ENCODE results near the gene CHST9. TPM values are rescaled to one million over a fixed set of nuclear protein-coding genes. Genes with fewer than 3 reads are reported as not detected.

The CHST9 gene
- total and polyA plus RNA-seq, 2 of the 4 experiments (the other 2 are of a cell fraction) = not detected

DNA sequence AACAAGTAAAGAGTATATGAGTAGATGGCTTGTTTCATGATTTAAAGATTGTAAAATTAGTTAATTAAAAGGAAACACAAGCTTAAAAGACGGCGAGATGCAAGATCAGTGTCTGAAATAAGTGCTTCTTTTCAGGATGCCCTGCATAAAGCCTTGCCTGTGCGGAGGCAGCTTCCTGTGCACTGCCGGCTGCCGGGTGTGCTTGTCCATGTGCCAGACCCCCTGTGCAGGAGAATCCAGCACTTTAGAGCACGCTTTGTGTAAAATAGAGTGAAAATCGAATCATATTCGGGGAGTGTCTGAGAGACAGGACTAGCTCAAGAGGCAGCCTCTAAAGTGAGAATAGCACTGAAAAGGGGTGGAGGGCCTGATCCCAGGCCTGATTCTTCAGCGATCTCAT is 154.7 kb downstream of the CHST9 start:
- H3K9ac ChIP-seq (ENCODE audit: low read depth, low read length) = no peak overlapping the region
- H3K18ac ChIP-seq (ENCODE audit: low read depth, low read length) = no peak overlapping the region
- H4K8ac ChIP-seq (ENCODE audit: low read depth in 2 of 2, low read length in 2 of 2) = no peak overlapping the region
- no peak for DNase-seq
- H4K5ac ChIP-seq (ENCODE audit: low read depth, low read length) = no peak overlapping the region
- H3K27ac ChIP-seq (ENCODE audit: insufficient read depth, low read length) = no peak overlapping the region
- in situ Hi-C loops (cut with MboI; ENCODE audit: low sequenced_read_pairs) = no loop called here
- H2AFZ ChIP-seq (replicated peaks; ENCODE audit: low read length, poor library complexity) = no peak overlapping the region
- H3K4me3 ChIP-seq (ENCODE audit: insufficient read depth, low read depth, low read length) = no peak overlapping the region
- dilution Hi-C loops (cut with HindIII; ENCODE audit: low sequenced_read_pairs, unreplicated experiment) = no loop called here
- no peak overlapping the region for H3K23ac ChIP-seq (ENCODE audit: low read depth, low read length)
- intact Hi-C loops (cut with micrococcal nuclease) = no loop called here
- H3K14ac ChIP-seq (replicated peaks; ENCODE audit: low read depth, low read length) = no peak overlapping the region
- H3K4me2 ChIP-seq (ENCODE audit: low read depth, low read length) = no peak overlapping the region
- no peak overlapping the region for H2AK5ac ChIP-seq (ENCODE audit: low read depth, low read length)
- H3K56ac ChIP-seq (ENCODE audit: extremely low read depth, insufficient read depth, low read length) = no peak overlapping the region
- H4K20me1 ChIP-seq (ENCODE audit: insufficient read depth, low read length) = no peaks in the 10 kb centered on the region
- H2AK9ac ChIP-seq (replicated peaks; ENCODE audit: low read depth, low read length, poor library complexity) = no peak overlapping the region
- H3K79me1 ChIP-seq (ENCODE audit: low read depth in 1 of 2, low read length in 2 of 2) = no peaks in the 10 kb centered on the region
- BruUV-seq (replicated peaks) = no TSS peak
- no peak overlapping the region for H2BK20ac ChIP-seq (ENCODE audit: low read depth, low read length)
- no peaks in the 10 kb centered on the region for H3K27me3 ChIP-seq (ENCODE audit: control insufficient read depth, insufficient read depth, low read length)
- no peak overlapping the region for H4K91ac ChIP-seq (ENCODE audit: insufficient read depth, low read depth, low read length)
- no peak overlapping the region for H2BK120ac ChIP-seq (ENCODE audit: low read depth, low read length)
- no peak for TF ChIP-seq SMC3 (IDR thresholded peaks at IDR 0.05; ENCODE audit: low read depth, low read length)
- TF ChIP-seq CTCF (conservative IDR thresholded peaks at IDR 0.05; ENCODE audit: low read depth, low read length) = no peak
- no peak for TF ChIP-seq MXI1 (IDR thresholded peaks at IDR 0.05; ENCODE audit: borderline replicate concordance, low read depth, low read length)
- TF ChIP-seq RCOR1 (IDR thresholded peaks at IDR 0.05; ENCODE audit: insufficient replicate concordance, low read length) = no peak
- TF ChIP-seq POLR2A (IDR thresholded peaks at IDR 0.05; ENCODE audit: low read depth, low read length) = no peak
- no peak for TF ChIP-seq MAZ (IDR thresholded peaks at IDR 0.05; ENCODE audit: borderline replicate concordance, low read depth, low read length)
- no peaks in the 10 kb centered on the region for H3K36me3 ChIP-seq (ENCODE audit: control insufficient read depth, insufficient read depth, low read length)
- 68% methylated on average over 8 of the region's 9 CpGs; no CpG with 5 or more reads in 1 of the 2 experiments for WGBS, 2 experiments (ENCODE audit: extremely low coverage in 2 of 2, insufficient read length in 1 of 2)
- H2BK15ac ChIP-seq (ENCODE audit: low read depth, low read length) = no peak overlapping the region
- ChIA-PET CTCF (no interaction called here), POLR2A (ENCODE audit: unreplicated experiment) (no interaction called here)
- no peaks in the 10 kb centered on the region for H3K4me1 ChIP-seq (ENCODE audit: control insufficient read depth, insufficient read depth, low read length)
- no peaks in the 10 kb centered on the region; the same call in 1 of the 2 replicates for H3K9me3 ChIP-seq (ENCODE audit: control insufficient read depth, insufficient read depth, low read length)
- H3K4ac ChIP-seq (ENCODE audit: low read depth, low read length) = no peak overlapping the region
- H3K9me1 ChIP-seq (ENCODE audit: insufficient read depth, low read length) = no peaks in the 10 kb centered on the region
- no peak overlapping the region for H2BK5ac ChIP-seq (ENCODE audit: low read depth, low read length, poor library complexity, severe bottlenecking)
- no peak for ATAC-seq (ENCODE audit: low read depth)

Measured in IMR-90 (cell line).